Ovary (tissue), 9 donors: ENCODE measurements around the gene C16orf95. TPM values are rescaled to one million over a fixed set of nuclear protein-coding genes. Genes with fewer than 3 reads are reported as not detected.

Source experiments
- DNase-seq, 5 donors: peaks; one replicate each; pipeline ENCODE4 v3.0.0-alpha.2; 2019 to 2020
- H3K27ac ChIP-seq, 2 donors: fragments of 200-600 bp; one replicate each; pipeline versions ENCODE4 v1.5.1 to v1.8.0; 2019 to 2022
- H3K27me3 ChIP-seq: fragments of 200-600 bp; one replicate; pipeline ENCODE4 v1.8.0; 2022
- H3K36me3 ChIP-seq: fragments of 200-600 bp; sonication (generic); one replicate; pipeline ENCODE4 v1.5.1; 2019
- H3K4me1 ChIP-seq: one replicate; pipeline ENCODE4 v1.8.1; 2013; ENCODE audit warnings: mild to moderate bottlenecking, moderate library complexity; ENCODE audit not compliant: insufficient read depth
- H3K4me3 ChIP-seq: fragments of 200-600 bp; sonication (generic); one replicate; pipeline ENCODE4 v1.5.1; 2017
- H3K9me3 ChIP-seq, 2 donors: fragments of 200-600 bp in 1 of 2; sonication (generic) in 1 of 2; one replicate each; pipeline versions ENCODE4 v1.5.1 to v1.8.1; 2013 to 2019; ENCODE audit warnings: mild to moderate bottlenecking in 1 of 2, moderate library complexity in 1 of 2
- EP300 ChIP-seq: sonication (generic); formaldehyde crosslinking; IDR thresholded peaks from one replicate; pipeline ENCODE4 v1.6.1; 2017; ENCODE audit warnings: antibody characterized with exemption
- POLR2A ChIP-seq: fragments of 450-650 bp; IDR thresholded peaks from one replicate; pipeline ENCODE4 v1.6.1; 2017; ENCODE audit warnings: antibody characterized with exemption, mild to moderate bottlenecking, moderate library complexity
- WGBS, 3 donors: extraction: QIAGEN DNeasy Blood & Tissue Kit in 1 of 3; methylation state at CpG; one replicate each; pipeline versions ENCODE4 v1.1.5 to v1.1.7; 2013 to 2017; 5-methylcytosine and 5-hydroxymethylcytosine counted together
- intact Hi-C, 4 donors: fragments of 100-400 bp; cut with DNase I; formaldehyde crosslinking; loops; one replicate each; pipeline versions ENCODE4 v1.11.0 to v1.15.1; 2022 to 2023
- polyA plus RNA-seq, 2 donors: library from polyadenylated mRNA; stranded (reverse); fragments of 200-250 nt in 1 of 2; fragments of 350-450 nt in 1 of 2; fragmentation: Illumina TruSeq in 1 of 2; extraction: RNeasy Lipid Tissue Mini Kit (QIAGEN cat#74804) in 1 of 2; gene quantifications; one replicate each; pipeline ENCODE4 v1.2.3, GENCODE V29; 2013 to 2014
- total RNA-seq, 7 donors: library from RNA; depleted of rRNA in 2 of 7; stranded (reverse); fragments of >200 nt in 2 of 7; fragmentation: NEBNext Ultra II Directional in 3 of 7; extraction: Animal tissue kit (Norgen Biotek cat#: 25700) in 3 of 7; gene quantifications; one replicate each; pipeline versions ENCODE4 v1.1.0 to v1.2.4, GENCODE V29; 2016 to 2023
- TF ChIP-seq, protein P1 (sequence below), 3 donors: fragments of 450-650 bp in 2 of 3; fragments of 200-600 bp in 1 of 3; IDR thresholded peaks; one replicate each; pipeline versions ENCODE4 v1.5.1 to v1.8.0; 2016 to 2022; ENCODE audit warnings: antibody characterized with exemption in 3 of 3, mild to moderate bottlenecking in 1 of 3
- donor health status: DM: no; HTN: no; CAD: no; lungs with moderate emphysema.
- donor health status: DM: no; HTN: no; CAD: no.
- donor health status: Bipolar disorder and iron deficiency.
- donor health status: DM: yes; HTN: yes; CAD: no.
- donor health status: DM: no; HTN: no; CAD: no.
- donor health status: DM: yes; HTN: yes; CAD: no.

C16orf95 gene
- total and polyA plus RNA-seq, 9 donors, result 1.0 to 6.1 (median 2.7) TPM

GRCh38 chr16:87333581-87334331, 16.6 kb upstream of the C16orf95 start:
- no peak for DNase-seq
- 88 to 92% (median 90%) methylated on average over 40 to 41 of the region's 41 CpGs for WGBS, 3 donors
- Histone ChIP-seq H3K27ac (no peak overlapping the region), H3K27me3 (no peaks in the 10 kb centered on the region), H3K4me1 (no peaks in the 10 kb centered on the region), H3K36me3 (no peaks in the 10 kb centered on the region), H3K9me3 (no peaks in the 10 kb centered on the region), H3K4me3 (no peak overlapping the region)
- no peak for TF ChIP-seq EP300
- TF ChIP-seq, protein P1, sequence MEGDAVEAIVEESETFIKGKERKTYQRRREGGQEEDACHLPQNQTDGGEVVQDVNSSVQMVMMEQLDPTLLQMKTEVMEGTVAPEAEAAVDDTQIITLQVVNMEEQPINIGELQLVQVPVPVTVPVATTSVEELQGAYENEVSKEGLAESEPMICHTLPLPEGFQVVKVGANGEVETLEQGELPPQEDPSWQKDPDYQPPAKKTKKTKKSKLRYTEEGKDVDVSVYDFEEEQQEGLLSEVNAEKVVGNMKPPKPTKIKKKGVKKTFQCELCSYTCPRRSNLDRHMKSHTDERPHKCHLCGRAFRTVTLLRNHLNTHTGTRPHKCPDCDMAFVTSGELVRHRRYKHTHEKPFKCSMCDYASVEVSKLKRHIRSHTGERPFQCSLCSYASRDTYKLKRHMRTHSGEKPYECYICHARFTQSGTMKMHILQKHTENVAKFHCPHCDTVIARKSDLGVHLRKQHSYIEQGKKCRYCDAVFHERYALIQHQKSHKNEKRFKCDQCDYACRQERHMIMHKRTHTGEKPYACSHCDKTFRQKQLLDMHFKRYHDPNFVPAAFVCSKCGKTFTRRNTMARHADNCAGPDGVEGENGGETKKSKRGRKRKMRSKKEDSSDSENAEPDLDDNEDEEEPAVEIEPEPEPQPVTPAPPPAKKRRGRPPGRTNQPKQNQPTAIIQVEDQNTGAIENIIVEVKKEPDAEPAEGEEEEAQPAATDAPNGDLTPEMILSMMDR (IDR thresholded peaks at IDR 0.05), result no peak
- TF ChIP-seq POLR2A, result no peak
- intact Hi-C loops, result no loop called here

GRCh38 chr16:87333101-87333500, 15.9 kb upstream of the C16orf95 start:
- peak in 1 of 5 donors; percentile 28 for DNase-seq
- Histone ChIP-seq H3K4me1 (no peaks in the 10 kb centered on the region), H3K27ac (no peak overlapping the region), H3K27me3 (no peaks in the 10 kb centered on the region), H3K36me3 (no peaks in the 10 kb centered on the region), H3K4me3 (no peak overlapping the region), H3K9me3 (no peaks in the 10 kb centered on the region)
- no peak for TF ChIP-seq POLR2A
- TF ChIP-seq, protein P1 (IDR thresholded peaks at IDR 0.05), result no peak
- TF ChIP-seq EP300, result no peak
- intact Hi-C loops, result no loop called here
- 75 to 84% (median 82%) methylated on average over 15 of the region's 15 CpGs for WGBS, 3 donors

GRCh38 chr16:87332150-87332549, 15.0 kb upstream of the C16orf95 start:
- H3K27me3 ChIP-seq, result no peaks in the 10 kb centered on the region
- TF ChIP-seq, protein P1 (IDR thresholded peaks at IDR 0.05), result no peak
- no peak for TF ChIP-seq EP300
- TF ChIP-seq POLR2A, result no peak
- no peaks in the 10 kb centered on the region for H3K36me3 ChIP-seq
- H3K9me3 ChIP-seq, result no peaks in the 10 kb centered on the region
- peak in 1 of 5 donors; percentile 37 for DNase-seq
- H3K4me1 ChIP-seq, result no peaks in the 10 kb centered on the region
- no peak overlapping the region for H3K27ac ChIP-seq
- H3K4me3 ChIP-seq, result no peak overlapping the region
- intact Hi-C loops, result no loop called here
- WGBS, 3 donors, result 81 to 86% (median 85%) methylated on average over 10 of the region's 10 CpGs

DNA sequence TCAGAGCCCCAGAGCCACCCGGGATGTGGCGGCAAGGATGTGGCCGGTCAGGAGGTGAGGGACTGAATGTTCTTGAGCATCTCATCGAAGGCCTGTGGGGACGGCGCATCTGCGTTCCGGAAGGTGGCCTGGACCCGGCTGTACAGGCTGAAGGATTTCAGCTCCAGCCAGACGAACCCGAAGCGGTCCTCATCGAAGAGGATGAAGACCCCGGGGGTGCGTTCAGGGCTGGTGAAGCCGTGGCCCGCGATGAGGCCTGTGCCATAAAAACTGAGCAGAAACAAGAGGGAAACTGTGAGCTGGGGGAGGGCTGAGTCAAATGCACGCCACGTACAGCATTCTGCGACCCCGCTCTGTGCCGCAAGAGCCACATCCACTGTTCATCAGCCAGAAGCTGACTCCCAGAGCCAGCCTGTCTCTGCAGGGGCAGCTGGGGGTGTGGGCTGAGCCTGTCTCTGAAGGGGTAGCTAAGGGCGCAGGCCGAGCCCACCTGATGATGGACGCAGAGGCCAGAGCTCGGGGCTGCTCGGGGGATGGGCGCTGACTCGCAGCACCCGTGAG, 14.1 kb upstream of the C16orf95 start:
- Histone ChIP-seq H3K9me3 (no peaks in the 10 kb centered on the region), H3K4me1 (no peaks in the 10 kb centered on the region), H3K27ac (no peak overlapping the region), H3K27me3 (no peaks in the 10 kb centered on the region), H3K36me3 (no peaks in the 10 kb centered on the region), H3K4me3 (no peak overlapping the region)
- intact Hi-C loops, result no loop called here
- DNase-seq, result peak in 1 of 5 donors; percentile 35
- TF ChIP-seq POLR2A (no peak), EP300 (no peak)
- TF ChIP-seq, protein P1 (IDR thresholded peaks at IDR 0.05), result no peak
- 86 to 89% (median 87%) methylated on average over 31 of the region's 31 CpGs for WGBS, 3 donors
